GM12892 (cell line): ENCODE measurements around the gene PROB1.

ENCODE experiments used
- POLR2A ChIP-seq: IDR thresholded peaks from 2 replicates; pipeline ENCODE4 v1.6.1; 2011; ENCODE audit warnings: low read depth, low read length, control low read depth
- POLR2AphosphoS5 ChIP-seq: IDR thresholded peaks from 2 replicates; pipeline ENCODE4 v1.6.1; 2011; ENCODE audit warnings: low read depth, low read length, control low read depth
- TAF1 ChIP-seq: IDR thresholded peaks from 2 replicates; pipeline ENCODE4 v1.6.1; 2011; ENCODE audit warnings: low read depth, mild to moderate bottlenecking, control low read depth, low read length, borderline replicate concordance

- TF ChIP-seq POLR2A = no peak
- TF ChIP-seq TAF1 = no peak
- TF ChIP-seq POLR2AphosphoS5 = no peak
These were observed 15.5 kb upstream of the PROB1 start for GRCh38 chr5:139410121-139410992.
